Esophagus squamous epithelium (tissue), 5 donors: Measurements from ENCODE around the gene RGS17. TPM values are rescaled to one million over a fixed set of nuclear protein-coding genes. Genes with fewer than 3 reads are reported as not detected.
A peak's percentile ranks its signal among the peaks of the same experiment; 100 is the strongest.
"Not testable (repeated sequence)": the region's sequence is repeated elsewhere in the genome, so short reads cannot be mapped to it uniquely, and the experiment has no call there.

ENCODE experiments used
- DNase-seq: peaks from one replicate; lab custom pipeline; 2025; lab: John Stamatoyannopoulos, UW
- H3K27ac ChIP-seq, 4 donors: fragments of 200-600 bp; sonication (generic); one replicate each; pipeline ENCODE4 v1.5.1; 2016 to 2019; ENCODE audit warnings: mild to moderate bottlenecking in 1 of 4
- H3K27me3 ChIP-seq, 4 donors: fragments of 200-600 bp; sonication (generic); 1 replicate in 3 of 4; 2 replicates in 1 of 4; pipeline versions ENCODE4 v1.5.1 to v1.6.0; 2017 to 2021; ENCODE audit warnings: antibody characterized with exemption in 1 of 4
- H3K36me3 ChIP-seq, 3 donors: fragments of 200-600 bp; sonication (generic); one replicate each; pipeline ENCODE4 v1.5.1; 2016 to 2019
- H3K4me1 ChIP-seq, 3 donors: fragments of 200-600 bp; sonication (generic); one replicate each; pipeline ENCODE4 v1.5.1; 2017 to 2019
- H3K4me3 ChIP-seq, 4 donors: fragments of 200-600 bp; sonication (generic); 1 replicate in 3 of 4; 2 replicates in 1 of 4; pipeline ENCODE4 v1.5.1; 2016 to 2019; ENCODE audit warnings: mild to moderate bottlenecking in 2 of 4, moderate library complexity in 1 of 4
- H3K9me3 ChIP-seq, 3 donors: fragments of 200-600 bp; sonication (generic); one replicate each; pipeline ENCODE4 v1.5.1; 2016 to 2019
- CTCF ChIP-seq, 6 experiments: fragments of 450-650 bp in 4 of 6; fragments of 200-600 bp in 2 of 6; sonication (generic) in 2 of 6; IDR thresholded peaks; one replicate each; pipeline ENCODE4 v1.5.1; 2016 to 2019; ENCODE audit warnings: antibody characterized with exemption in 6 of 6, mild to moderate bottlenecking in 4 of 6, moderate library complexity in 4 of 6
- POLR2A ChIP-seq, 4 donors: fragments of 450-650 bp; IDR thresholded peaks; one replicate each; pipeline ENCODE4 v1.6.1; 2017; ENCODE audit warnings: antibody characterized with exemption in 4 of 4, mild to moderate bottlenecking in 4 of 4, moderate library complexity in 3 of 4
- WGBS, 2 donors: methylation state at CpG; one replicate each; pipeline ENCODE4 v1.1.5; 2018; 5-methylcytosine and 5-hydroxymethylcytosine counted together
- intact Hi-C: fragments of 100-400 bp; cut with DNase I; formaldehyde crosslinking; loops from one replicate; pipeline ENCODE4 v1.15.0; 2022
- total RNA-seq, 4 donors: library from RNA; depleted of rRNA; stranded (reverse); fragments of >200 nt; gene quantifications; one replicate each; pipeline ENCODE4 v1.1.0, GENCODE V29; 2016
- donor health status: DM: yes; HTN: yes; CAD: no.

Gene RGS17
- total RNA-seq, 4 donors from 2014 or later = 0.19 to 1.8 (median 0.48) TPM

DNA sequence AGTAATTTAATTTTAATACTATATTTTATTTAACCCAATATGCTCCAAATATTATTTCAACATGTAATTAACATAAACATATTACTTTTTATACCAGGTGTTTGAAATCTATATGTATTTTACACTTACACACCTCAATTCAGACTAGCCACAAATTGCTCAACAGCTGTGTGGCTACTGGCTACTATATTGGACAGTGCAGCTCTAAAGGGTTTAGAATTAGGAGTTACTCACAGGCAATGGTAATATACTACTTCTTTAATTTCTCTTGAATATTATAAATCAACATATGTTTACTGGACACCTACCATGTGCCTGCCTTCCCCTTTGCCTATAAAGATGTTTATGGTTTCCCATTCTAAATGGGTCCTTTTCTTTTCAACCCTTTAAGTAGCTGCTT is 130.8 kb downstream of the RGS17 start:
- no peak overlapping the region for H3K4me3 ChIP-seq
- no peak overlapping the region for H3K27ac ChIP-seq
- H3K4me1 ChIP-seq = peaks cover 13 to 53% (median 18%) of the 10 kb centered on the region in 3 donors

GRCh38 chr6:152999538-152999937 is 131.5 kb downstream of the RGS17 start:
- H3K4me3 ChIP-seq, intact Hi-C loops, H3K27ac ChIP-seq, H3K9me3 ChIP-seq, DNase-seq, H3K27me3 ChIP-seq: not testable (repeated sequence)
- WGBS, 2 donors = 79 to 80% methylated on average over 2 of the region's 2 CpGs
- Histone ChIP-seq H3K36me3 (peaks cover 0 to 49% (median 4%) of the 10 kb centered on the region in 3 donors), H3K4me1 (peaks cover 13 to 53% (median 18%) of the 10 kb centered on the region in 3 donors)

More for the DNA sequence above, 130.8 kb downstream of the RGS17 start:
- intact Hi-C loops = no loop called here
- Histone ChIP-seq H3K27me3 (no peaks in the 10 kb centered on the region), H3K9me3 (no peaks in the 10 kb centered on the region), H3K36me3 (peaks cover 0 to 43% (median 4%) of the 10 kb centered on the region in 3 donors)
- TF ChIP-seq CTCF (IDR thresholded peaks at IDR 0.05) = no peak
- no peak for TF ChIP-seq POLR2A (IDR thresholded peaks at IDR 0.05)
- DNase-seq = no peak

GRCh38 chr6:152993847-152994246 is 137.2 kb downstream of the RGS17 start:
- Histone ChIP-seq H3K4me3 (no peak overlapping the region), H3K27ac (no peak overlapping the region), H3K9me3 (no peaks in the 10 kb centered on the region), H3K4me1 (peaks cover 0 to 7% (median 0%) of the 10 kb centered on the region in 3 donors), H3K27me3 (no peaks in the 10 kb centered on the region), H3K36me3 (peaks cover 4 to 91% (median 9%) of the 10 kb centered on the region in 3 donors)
- no peak for DNase-seq
- TF ChIP-seq POLR2A (IDR thresholded peaks at IDR 0.05) = no peak
- TF ChIP-seq CTCF (IDR thresholded peaks at IDR 0.05) = no peak
- intact Hi-C loops = no loop called here

GRCh38 chr6:152993431-152993830 is 137.7 kb downstream of the RGS17 start:
- peaks cover 0 to 3% (median 0%) of the 10 kb centered on the region in 3 donors for H3K4me1 ChIP-seq
- H3K9me3 ChIP-seq = no peaks in the 10 kb centered on the region
- H3K4me3 ChIP-seq = no peak overlapping the region
- TF ChIP-seq POLR2A (IDR thresholded peaks at IDR 0.05) (no peak), CTCF (IDR thresholded peaks at IDR 0.05) (no peak)
- no peak overlapping the region for H3K27ac ChIP-seq
- H3K36me3 ChIP-seq = peaks cover 4 to 90% (median 9%) of the 10 kb centered on the region in 3 donors
- H3K27me3 ChIP-seq = no peaks in the 10 kb centered on the region
- DNase-seq = no peak
- intact Hi-C loops = no loop called here

- DNase-seq = no peak
- Histone ChIP-seq H3K4me3 (no peak overlapping the region), H3K9me3 (no peaks in the 10 kb centered on the region), H3K27ac (no peak overlapping the region), H3K36me3 (peaks cover 0 to 27% (median 0%) of the 10 kb centered on the region in 3 donors), H3K4me1 (peaks cover 14 to 30% (median 17%) of the 10 kb centered on the region in 3 donors), H3K27me3 (no peaks in the 10 kb centered on the region)
- TF ChIP-seq CTCF (IDR thresholded peaks at IDR 0.05) (no peak), POLR2A (IDR thresholded peaks at IDR 0.05) (no peak)
- 83 to 93% methylated on average over 2 of the region's 2 CpGs for WGBS, 2 donors
- intact Hi-C loops = no loop called here
Measured at GRCh38 chr6:152986978-152987377, 144.1 kb downstream of the RGS17 start.

DNA sequence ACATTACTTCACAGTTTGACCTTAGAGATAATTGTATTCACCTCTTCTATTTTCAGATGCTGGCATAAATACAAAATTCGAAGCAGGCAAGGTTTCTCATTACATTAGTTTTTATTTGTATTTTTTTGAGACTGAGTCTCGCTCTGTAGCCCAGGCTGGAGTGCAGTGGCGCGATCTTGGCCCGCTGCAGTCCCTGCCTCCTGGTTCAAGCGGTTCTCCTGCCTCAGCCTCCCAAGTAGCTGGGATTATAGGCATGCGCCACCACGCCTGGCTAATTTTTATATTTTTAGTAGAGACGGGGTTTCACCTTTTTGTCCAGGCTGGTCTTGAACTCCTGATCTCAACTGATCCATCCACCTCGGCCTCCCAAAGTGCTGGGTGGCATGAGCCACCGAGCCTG is 145.8 kb downstream of the RGS17 start:
- H3K4me3 ChIP-seq, H3K27me3 ChIP-seq, intact Hi-C loops, H3K9me3 ChIP-seq, DNase-seq, H3K36me3 ChIP-seq: not testable (repeated sequence)
- Histone ChIP-seq H3K4me1 (peaks cover 18 to 47% (median 19%) of the 10 kb centered on the region in 3 donors), H3K27ac (peak overlapping the region in 1 of 4 donors; percentile 94)
- WGBS, 2 donors = 76 to 89% methylated on average over 11 of the region's 11 CpGs
